Measurements from ENCODE around the gene IL17RB.

The IL17RB gene

DNA sequence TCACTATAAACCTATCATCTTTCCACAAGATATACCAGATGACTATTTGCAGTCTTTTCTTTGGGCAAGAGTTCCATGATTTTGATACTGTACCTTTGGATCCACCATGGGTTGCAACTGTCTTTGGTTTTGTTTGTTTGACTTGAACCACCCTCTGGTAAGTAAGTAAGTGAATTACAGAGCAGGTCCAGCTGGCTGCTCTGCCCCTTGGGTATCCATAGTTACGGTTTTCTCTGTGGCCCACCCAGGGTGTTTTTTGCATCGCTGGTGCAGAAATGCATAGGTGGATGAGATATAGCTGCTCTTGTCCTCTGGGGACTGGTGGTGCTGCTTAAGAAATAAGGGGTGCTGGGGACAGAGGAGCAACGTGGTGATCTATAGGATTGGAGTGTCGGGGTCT, 33.9 kb upstream of the IL17RB start:
- no peak for DNase-seq

DNA sequence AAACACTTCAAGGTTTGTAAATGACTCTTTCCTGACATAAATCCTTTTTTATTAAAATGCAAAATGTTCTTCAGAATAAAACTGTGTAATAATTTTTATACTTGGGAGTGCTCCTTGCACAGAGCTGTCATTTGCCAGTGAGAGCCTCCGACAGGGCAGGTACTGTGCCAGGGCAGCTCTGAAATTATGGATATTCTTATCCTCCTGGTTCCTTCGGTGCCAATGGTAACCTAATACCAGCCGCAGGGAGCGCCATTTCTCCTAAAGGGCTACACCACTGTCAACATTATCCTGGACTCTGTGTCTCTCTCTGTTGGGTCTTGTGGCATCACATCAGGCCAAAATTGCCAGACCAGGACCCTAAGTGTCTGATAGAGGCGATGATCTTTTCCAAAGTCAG, 33.1 kb upstream of the IL17RB start:
- no peak for DNase-seq

DNA sequence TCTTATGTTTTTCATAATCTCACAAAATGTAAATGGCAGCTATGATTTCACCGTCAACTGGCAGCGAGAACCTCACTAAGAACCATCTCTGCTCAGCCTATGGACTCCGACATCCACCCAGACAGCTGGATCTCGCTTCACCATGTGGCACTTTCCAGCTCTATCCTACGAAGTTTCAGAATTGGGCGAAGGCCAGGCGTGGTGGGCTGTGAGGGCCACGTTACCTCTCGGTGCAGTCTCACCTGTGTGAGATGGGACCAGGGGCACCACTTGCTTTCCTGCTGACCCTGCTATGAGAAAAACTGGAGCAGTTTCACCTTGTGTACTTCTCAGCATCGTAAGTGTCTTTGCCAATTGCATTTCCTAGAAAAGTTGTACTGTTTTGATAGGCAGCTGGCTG, 32.5 kb upstream of the IL17RB start:
- no peak for DNase-seq

DNA sequence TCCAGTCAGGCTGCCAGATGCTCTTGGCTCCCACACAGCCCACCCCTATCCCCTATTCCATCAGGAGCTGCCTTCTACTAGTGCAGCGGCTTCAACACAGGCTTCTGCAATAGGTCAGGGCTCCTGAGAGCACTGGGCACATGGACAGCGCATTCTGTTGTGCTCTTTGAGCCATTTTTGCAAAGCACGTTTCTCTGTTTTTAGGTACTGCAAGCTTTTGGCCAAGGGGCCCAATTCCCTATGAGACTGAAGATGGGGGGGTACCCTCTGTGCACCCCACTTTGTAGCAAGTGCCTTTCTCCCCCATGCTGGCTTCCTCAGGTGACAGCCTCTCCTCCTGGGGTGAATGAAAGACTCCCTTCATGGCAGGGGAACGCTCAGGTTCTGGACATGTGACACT, 31.3 kb upstream of the IL17RB start:
- DNase-seq: no peak

DNA sequence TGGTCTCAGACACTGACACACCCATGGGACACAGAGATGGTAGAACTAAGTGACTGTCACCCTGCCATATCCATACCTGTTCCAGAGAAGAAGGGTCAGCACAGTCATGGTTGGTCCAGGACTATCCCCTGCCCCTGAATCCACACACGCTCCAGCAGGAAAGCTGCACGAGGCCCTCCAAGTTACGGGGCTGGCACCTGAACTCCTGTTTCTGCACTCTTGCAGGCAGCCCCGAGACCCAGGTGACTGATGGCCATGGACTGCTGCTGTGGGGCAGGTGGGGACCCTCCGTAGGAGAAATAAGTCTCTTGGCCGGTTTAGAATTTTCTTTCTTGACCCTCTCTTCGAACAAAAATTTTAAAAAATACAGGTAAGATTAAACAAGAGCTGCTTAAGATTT, 30.7 kb upstream of the IL17RB start:
- DNase-seq: no peak

DNA sequence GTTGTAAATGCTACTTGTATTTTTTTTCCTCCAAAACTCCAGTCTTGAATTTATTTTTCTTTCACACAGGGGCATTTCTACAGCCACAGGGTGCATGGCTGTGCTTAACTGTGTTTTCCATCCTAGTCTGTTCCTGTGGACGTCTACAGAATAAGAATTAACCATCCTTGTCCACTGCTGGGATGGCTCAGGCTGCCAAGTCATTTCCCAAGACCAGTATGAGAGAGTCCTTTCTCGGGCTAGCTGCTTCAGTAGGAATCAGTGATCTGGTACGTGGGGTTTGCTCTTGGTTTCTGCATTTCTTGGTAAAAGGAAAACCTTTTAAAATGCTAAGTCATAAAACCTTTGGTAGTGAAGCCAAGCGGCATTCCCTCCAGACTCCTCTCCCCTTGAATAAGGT, 29.9 kb upstream of the IL17RB start:
- no peak for DNase-seq

DNA sequence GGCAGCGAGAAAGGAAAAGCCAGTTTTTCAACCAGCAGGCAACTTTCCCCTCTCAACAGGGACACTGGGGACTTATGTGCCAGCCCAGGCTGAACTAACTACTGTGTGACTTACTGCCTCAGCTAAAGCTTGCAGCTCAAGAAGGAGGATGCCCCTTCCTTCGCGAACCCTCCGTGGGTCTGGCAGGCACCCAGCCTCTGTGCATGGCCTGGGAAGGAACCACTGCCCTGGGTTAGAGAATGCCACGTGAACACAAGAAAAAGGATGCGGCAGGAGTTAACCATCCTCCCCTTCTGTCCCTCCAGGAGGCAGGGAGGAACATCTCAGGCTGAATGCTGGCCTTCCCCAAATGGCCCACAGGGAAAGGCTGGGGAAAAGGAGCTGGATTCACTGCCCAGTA, 29.2 kb upstream of the IL17RB start:
- no peak for DNase-seq

DNA sequence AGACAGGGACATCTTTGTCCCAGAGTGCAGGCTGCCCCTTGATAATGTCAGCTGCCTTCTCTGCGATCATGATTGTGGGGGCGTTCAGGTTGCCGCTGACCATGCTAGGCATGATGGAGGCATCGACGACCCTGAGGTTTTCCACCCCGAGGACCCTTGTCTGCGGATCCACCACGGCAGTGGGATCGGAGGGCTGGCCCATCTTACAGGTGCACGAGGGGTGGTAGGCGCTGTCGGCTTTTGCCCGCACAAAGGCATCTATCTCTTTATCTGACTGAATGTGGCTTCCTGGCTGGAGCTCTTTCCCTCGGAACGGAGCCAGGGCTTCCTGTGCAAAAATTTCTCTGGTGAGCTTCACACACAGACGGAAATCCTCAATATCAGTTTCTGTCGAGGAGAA, 28.6 kb upstream of the IL17RB start:
- no peak for DNase-seq

DNA sequence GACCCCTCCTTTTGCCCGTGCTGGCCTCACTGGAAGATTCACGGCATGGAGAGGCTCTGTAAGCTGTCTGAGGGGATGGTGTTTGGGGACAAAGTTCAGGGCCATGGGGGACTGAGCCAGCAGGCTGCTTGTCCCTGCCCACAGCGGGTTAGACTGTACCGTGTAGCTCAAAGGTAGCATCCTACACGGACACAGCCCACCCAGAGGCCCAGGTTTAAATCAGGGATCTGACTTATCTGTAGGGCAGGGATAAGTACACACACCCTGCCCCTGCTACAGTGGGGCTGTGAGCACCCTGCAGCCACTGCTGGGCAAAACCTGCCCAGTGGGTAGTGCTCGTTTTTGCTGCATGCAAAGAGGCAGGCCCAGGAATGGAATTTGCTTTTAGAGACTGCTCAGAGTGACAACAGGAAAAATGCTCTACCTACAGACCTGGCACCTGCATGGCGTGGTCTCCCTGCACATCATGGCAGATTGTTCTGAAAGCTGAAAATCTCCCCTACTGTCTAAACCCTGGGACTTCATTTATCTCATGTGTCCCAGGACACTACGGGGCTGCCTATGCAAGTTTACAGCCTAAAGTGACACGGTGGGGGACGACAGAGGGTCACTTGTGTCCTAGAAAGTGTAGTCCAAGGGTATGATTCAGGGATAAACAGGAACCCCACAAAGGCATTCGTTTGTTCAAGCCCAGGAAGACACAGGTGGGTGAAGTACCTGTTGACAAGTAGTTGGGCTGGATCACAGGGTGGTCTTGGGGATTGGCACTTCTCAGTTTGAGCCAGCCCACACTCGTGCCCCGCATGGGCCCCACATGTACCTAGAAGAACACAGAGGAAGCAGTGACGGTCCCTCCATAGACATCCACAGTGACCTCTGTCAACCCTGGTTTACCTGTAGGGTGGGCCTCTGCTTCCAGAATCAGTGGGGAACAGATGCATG, 27.9 kb upstream of the IL17RB start:
- DNase-seq: no peak

DNA sequence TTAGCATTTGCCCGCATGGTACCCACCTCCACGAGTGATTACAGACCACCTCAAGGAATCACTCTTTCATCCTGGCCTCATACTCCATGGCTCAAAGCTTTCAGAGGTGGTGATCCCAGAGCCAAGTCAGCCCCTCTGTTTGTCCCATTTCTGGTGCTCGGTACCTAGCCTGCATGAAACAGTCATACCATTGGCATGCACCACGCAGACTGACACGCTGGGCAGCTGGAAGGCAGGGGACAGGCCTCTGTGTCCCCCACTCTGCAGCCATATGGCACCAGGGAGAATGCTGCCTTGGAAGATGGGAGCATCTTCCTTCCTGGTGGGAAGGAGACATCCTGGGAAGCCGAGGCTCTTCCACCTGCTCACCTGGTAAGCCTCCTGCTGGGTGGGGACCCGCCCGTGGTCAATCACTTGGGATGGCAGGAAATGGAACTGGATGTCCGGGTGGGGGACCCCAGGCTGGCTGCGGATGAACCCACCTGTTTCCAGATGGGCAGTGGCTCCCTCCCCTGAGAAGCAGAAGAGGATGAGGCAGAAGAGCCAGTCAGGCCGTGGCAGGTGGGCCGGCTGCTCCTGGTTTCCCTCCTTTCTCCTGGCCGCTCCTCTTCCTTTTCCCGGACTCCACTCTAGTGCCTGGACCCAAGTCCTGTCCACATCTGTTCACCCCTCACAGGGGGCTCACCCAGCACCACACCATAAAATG, 27.1 kb upstream of the IL17RB start:
- DNase-seq: no peak

DNA sequence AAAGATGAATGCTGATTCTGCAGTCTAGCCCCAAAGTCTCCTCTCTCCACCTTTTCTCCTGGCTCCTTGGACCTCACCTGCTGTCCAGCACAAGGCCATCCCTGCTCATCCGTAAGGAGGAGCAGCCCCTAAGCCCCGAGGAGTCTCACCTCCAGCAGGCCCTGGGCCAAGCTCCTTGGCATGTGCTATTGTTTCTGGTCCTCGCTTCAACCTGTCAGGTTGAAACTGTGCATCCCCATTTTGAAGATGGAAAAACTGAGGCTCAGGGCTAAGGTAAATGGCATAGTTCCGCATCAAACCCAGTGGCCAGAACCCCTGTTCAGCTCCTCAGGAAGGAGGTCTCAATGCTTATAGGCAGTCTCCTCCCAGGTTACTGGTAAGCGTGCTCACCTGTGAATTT, 26.3 kb upstream of the IL17RB start:
- DNase-seq: no peak

DNA sequence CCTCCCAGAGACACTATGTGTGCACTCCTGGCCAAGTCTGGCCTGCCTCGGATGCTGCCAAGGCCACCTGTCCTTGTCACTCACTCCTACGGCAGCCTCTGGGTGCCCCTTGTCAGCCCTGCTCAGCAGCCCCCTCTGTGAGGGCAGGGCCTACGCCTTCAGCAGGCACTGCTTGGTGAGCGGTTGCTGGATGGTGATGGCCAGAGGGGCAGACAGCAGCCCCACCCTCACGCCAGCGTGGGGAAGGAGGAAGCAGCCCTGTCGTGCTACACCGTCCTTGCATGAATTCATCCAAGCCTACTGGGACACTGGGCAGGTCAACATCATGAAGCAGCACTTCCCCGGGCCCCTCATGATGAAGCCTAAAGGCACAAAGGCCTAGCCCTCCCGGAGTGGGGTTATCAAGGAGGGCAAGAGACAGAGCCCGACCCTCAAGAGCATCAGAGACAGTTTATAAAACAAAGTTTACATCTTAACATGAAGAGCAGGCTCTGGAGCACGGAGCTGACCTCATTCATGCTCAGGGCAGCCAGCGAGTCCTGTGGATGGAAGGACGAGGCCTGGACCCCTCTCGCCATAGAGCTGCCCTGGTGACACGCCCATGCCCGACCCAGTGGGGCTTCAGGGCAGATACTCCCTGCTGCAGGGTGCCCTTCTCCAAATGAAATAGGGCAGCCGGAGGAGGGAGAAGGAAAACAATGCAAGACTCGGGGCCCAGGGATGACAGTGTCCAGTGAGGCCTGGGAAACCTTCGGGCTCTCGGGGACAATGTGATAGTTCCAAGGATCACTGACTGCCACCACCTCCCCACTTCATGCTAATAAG, 25.4 kb upstream of the IL17RB start:
- DNase-seq: no peak

DNA sequence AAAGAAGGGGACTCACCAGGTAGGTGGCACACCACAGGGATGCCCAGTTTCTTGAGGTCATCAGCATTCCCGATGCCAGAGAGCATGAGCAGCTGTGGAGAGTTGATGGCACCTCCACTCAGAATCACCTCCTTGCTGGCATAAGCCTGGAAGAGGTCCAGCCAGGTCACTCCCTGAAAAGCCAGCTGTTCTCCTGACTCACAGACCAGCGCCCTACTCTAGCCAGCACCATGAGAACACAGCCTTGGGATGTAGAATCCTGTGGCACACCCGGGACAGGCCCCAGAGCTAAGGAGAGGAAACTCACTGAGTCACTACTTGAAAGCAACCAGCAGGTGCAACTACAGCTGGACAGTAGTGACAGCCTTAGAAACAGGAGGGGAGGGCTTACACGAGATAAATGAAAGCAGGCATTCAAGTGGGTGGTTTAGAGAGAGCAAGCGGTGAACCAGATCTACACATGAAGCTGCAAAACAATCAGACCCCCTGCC, 24.7 kb upstream of the IL17RB start:
- no peak for DNase-seq

DNA sequence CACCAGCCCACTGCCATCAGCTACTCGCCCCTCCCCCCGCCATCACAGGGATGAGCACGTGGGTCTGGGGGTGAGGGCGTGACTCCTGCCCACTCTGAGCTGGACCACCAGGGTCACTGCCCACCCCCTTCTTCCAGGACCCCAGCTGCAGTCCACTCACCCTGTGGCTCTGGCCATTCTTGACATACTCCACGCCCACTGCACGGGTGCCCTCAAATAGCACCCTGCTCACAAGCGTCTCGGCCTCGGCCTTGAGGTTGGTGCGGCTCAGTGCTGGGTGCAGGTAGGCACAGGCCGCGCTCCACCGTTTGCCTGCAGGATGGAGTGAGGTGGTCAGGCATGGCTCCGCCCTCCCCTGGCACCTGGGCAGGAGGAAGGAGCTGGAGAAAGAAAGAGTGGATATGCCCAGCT, 24.0 kb upstream of the IL17RB start:
- no peak for DNase-seq

DNA sequence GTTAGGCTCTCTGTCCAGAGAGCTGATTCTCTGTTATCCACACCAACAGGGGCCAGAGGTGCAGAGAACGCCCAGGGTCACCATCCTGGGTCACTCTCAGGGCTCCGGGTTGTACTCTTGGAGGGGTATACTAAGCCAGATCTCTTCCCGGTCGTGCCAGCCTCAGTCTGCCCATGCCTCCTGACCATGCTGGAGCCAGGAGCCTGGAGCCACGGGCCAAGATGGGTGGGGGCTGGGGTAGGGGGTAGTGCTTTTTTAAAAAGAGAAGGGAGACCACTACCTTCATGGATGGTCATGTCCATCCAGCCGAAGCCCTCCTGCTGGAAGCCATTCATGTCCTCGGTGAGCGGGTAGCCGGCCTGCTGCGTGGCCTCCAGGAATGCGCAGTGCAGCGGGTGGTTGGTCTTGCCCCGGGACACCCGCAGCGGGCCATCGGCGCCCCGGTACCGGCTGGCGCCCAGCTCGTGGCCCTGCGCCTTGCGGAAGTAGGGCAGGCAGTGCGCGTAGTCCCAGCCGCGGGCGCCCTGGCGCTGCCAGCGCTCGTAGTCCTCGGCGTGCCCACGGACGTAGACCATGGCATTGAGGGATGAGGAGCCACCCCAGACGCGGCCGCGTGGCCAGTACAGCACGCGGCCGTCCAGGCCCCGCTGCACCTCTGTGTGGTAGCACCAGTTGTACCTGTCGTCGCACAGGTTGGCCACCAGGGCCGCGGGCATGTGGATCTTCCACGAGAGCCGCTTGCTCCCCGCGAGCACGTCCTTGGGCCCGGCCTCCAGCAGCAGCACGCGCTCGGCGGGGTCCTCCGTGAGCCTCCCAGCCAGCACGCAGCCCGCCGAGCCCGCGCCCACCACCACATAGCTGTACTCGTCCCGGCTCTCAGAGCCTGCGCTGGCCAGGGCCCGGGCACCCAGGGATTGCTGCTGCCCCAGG, 23.1 kb upstream of the IL17RB start:
- no peak for DNase-seq

DNA sequence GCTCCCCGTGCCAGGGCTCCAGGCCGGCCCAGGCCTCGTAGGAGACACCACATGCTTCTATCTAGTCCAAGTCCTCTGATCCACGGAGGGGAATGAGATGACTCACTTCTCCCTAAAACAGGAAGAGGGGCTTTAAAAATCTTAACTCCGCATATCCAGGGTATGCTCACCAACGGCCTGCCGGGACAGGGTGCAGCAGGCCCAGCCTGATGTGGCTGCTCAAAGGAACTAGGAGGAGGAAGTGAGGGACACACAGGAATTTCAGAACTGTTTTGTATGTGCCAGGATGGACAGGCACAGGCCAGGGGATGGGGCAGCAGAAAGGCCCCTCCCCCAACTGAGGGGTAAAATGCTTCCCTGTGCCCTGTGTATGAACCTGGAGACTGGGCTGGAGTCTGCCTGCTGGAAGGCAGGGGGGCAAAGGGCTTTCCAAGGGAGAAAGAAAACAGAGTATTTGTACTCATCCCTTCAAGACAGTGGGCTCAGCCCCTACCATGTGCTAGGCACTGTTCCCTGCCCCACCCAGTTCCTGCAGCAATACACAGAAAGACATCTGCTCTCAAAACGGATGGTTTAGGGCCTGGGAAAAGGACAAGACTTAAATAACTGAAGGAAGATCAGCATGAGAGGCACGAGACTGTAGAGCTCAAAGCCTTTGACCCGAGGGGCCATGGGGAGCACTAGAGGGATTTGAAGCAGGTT, 22.3 kb upstream of the IL17RB start:
- no peak for DNase-seq

DNA sequence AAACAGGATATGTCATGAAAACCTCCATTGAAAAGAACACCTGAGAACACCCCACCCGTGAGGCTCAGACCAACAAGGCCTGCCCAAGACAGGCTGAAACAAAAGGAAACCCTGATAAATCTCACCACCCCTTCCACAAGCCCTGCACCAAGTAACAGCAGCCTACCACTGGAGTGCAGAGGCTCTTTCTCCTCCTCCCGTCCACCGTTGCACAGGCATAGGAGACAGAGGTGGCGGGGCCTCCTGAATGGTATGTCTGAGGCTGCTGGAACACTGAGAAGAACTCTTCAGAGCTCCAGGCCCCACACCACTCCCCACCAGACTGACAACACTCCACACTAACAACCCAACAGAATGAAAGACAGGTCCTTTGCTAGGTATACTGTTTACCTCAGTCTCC, 21.6 kb upstream of the IL17RB start:
- no peak for DNase-seq

DNA sequence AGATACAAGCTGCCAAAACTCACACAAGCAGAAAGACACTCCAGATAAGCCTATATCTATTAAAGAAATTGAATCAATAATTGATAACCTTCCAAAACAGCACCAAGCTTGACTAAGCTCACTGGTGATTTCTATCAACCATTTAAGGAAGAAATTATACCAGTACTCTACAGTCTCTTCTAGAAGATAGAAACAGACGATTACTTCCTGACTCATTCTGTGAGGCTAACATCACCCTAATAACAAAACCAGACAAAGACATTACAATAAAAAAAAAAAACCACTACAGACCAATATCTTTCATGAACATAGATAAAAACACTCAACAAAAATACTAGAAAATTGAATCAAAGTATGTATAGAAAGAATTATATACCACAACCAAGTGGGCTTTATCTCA, 20.3 kb upstream of the IL17RB start:
- no peak for DNase-seq

DNA sequence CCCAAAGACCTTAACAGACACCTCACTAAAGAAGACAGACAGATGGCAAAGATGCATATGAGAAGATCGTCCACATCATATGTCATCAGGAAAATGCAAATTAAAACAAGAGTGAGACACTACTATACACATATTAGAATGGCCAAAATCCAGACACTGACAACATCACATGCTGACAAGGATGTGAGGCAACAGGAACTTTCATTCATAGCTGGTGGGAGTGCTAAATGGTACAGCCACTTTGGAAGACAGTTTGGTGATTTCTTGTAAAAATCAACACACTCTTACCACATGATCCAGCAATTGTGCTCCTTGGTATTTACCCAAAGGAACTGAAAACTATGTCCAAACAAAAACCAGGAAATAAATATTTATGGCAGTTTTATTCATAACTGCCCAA, 17.8 kb upstream of the IL17RB start:
- DNase-seq: no peak

DNA sequence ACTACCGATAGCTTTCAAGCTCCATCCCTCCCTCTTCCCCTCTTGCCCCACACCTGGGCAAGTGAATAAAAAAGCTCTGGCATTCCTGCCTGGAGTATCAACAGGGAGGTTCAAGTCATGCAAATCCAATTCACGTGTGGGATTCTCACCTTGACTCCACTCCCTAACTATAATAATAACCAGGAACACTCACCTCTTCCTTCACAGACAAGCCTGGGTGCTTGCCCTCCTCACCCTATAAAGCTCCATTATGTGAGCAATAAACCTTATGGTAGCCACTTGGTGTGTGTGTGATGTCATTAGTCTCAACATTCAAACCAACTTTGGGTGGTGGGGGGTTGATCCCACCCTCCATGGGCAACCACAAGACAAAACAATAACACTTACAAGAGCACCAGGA, 16.8 kb upstream of the IL17RB start:
- DNase-seq: no peak

DNA sequence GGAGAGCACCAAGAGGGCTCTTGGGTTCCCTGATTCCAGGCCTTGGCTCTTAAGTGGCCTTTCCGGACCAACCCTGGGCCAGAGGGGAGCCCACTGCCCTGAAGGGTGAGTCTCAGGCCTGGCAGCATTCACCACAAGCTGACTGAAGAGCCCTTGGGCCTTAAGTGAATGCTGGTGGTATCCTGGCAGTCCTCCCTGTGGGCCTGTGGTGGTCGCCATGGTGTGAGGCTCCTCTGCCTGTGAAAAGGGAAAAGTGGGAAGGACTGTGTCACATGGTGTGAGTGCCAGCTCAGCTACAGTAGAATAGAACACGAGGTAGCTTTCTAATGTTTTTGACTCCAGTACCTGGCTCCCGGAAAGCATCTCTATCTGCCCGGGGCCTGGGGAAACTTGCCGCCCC, 15.4 kb upstream of the IL17RB start:
- no peak for DNase-seq
